ENCODE results near the gene PIP4K2C.

DNA sequence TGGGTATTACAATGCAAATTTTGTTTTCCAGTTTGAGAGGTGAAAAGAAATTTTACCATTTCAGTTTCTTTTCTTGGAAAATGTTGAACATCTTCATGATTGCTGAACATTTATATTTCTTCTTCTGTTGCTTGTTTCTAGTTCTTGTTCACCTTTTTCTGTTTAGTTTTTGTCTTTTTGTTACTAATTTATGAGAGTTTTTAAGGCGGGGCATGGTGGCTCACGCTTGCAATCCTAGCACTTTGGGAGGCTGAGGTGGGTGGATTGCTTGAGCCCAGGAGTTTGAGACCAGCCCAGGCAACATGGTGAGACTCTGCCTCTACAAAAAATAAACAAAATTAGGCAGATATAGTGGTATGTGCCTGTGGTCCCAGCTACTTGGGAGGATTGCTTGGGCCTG is 30.5 kb upstream of the PIP4K2C start:
- TF ChIP-seq, protein P1, sequence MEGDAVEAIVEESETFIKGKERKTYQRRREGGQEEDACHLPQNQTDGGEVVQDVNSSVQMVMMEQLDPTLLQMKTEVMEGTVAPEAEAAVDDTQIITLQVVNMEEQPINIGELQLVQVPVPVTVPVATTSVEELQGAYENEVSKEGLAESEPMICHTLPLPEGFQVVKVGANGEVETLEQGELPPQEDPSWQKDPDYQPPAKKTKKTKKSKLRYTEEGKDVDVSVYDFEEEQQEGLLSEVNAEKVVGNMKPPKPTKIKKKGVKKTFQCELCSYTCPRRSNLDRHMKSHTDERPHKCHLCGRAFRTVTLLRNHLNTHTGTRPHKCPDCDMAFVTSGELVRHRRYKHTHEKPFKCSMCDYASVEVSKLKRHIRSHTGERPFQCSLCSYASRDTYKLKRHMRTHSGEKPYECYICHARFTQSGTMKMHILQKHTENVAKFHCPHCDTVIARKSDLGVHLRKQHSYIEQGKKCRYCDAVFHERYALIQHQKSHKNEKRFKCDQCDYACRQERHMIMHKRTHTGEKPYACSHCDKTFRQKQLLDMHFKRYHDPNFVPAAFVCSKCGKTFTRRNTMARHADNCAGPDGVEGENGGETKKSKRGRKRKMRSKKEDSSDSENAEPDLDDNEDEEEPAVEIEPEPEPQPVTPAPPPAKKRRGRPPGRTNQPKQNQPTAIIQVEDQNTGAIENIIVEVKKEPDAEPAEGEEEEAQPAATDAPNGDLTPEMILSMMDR (IDR thresholded peaks at IDR 0.05) = no peak
- no peak for TF ChIP-seq POLR2A (IDR thresholded peaks at IDR 0.05)
